HG03442 (cell line): ENCODE data around the gene RPL10.

ENCODE experiments used
- ATAC-seq: cut with Tn5 transposase; IDR thresholded peaks from one replicate; pipeline ENCODE4 v1.9.1; 2021; ENCODE audit warnings: mild to moderate bottlenecking, moderate library complexity; ENCODE audit not compliant: unreplicated experiment

The RPL10 gene

DNA sequence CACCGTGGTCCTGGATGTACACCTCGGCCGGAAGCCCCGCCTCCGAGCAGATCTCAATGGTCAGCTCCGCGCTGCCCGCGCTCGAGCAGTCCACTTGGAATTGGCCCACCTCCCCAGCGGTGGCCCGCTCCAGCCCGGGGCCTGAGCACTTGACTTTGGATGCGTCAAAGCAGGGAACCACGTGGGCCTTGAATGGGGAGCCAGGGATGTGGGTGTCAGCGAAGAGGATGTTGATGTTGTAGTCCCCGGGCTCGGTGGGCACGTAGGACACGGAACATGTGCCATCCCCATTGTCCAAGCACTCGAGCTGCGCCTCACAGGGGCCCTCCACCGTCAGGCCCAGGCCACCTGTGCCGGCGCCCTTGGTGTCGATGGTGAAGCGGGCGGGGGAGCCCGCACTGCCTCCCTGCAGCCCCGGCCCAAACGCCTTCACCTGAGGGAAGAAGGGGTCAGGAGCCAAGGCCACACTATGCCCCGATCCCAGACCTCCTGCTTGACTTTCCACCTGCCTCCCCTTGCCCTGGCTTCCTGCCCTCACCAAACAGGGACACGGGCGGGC, 37.9 kb upstream of the RPL10 start:
- ATAC-seq, result no peak

DNA sequence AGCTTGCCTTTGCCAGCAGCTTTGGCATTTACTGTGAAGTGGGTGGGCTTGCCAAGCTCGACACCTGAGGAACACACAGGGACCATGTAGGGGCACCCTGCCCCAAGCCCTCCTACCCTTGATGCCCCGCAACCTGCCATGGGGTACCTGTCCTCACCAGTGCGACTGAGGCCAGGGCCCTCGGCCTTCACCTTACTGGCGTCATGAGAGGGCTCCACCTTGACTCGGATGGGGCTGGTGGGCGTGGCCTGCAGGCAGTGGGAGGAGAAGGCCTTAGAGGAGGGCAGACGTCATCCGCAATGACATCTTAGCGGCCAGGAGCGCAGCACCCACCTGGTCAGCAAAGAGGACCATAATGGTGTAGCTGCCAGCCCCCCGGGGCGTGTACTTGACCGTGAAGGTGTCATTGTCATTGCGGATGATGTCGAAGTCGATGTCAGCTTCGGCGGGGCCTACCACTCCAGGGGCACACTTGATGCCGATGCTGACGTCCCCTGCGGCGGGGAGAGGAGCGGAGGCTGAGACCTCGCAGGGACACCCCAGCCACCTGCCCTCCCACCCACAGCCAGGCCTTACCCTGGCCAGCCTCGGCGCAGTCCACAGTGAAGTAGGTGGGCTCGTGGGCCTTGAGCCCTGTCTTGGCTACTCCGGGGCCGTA, 36.0 kb upstream of the RPL10 start:
- no peak for ATAC-seq

- no peak for ATAC-seq
Measured at GRCh38 chrX:154363706-154364439, 34.3 kb upstream of the RPL10 start.

DNA sequence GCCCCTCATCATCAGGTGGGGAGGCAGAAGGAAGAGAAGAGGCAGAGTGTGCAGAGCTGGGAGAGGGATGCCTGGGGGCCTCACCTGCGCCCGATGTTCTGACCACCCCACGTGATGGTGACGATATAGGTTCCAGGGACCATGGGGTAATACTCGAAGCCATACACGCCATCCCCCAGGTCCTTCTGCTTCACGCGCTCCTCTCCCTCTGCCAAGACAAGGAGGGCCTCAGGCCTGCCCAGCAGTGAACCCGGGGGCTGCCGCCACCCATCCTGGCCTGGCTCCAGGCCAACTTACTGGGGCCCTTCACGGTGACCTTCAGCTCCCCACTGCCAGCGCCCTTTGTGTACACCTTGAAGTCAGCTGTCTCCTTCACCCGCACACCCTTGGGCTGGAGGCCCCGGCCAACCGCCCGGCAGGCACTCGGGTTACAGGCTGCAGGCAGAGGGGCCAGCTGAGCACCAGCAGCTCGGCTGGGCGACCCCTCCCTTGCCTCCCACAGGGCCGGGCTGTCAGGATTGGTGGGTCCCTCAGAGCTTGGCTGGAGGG, 33.1 kb upstream of the RPL10 start:
- no peak for ATAC-seq

- ATAC-seq, result no peak
Measured at GRCh38 chrX:154365997-154366665, 32.0 kb upstream of the RPL10 start.

DNA sequence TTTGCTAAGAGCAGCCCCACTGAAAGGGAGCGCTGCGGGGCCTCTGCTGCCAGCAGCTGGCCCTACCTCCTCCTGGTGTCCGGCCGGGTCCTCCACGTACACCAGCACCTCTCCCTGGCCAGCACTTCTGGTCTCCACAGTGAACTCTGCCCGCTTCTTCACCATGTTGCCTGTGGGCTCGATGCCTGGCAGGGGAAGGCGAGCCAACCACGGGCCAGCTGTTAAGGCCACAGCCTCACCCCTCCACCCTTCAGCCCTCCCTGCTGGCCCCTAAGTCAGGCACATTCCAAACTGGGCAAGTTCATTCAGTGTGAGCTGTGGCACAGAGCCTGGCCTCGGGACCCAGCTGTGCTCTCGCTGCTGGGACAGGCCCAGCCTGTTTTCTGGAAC, 31.5 kb upstream of the RPL10 start:
- no peak for ATAC-seq

DNA sequence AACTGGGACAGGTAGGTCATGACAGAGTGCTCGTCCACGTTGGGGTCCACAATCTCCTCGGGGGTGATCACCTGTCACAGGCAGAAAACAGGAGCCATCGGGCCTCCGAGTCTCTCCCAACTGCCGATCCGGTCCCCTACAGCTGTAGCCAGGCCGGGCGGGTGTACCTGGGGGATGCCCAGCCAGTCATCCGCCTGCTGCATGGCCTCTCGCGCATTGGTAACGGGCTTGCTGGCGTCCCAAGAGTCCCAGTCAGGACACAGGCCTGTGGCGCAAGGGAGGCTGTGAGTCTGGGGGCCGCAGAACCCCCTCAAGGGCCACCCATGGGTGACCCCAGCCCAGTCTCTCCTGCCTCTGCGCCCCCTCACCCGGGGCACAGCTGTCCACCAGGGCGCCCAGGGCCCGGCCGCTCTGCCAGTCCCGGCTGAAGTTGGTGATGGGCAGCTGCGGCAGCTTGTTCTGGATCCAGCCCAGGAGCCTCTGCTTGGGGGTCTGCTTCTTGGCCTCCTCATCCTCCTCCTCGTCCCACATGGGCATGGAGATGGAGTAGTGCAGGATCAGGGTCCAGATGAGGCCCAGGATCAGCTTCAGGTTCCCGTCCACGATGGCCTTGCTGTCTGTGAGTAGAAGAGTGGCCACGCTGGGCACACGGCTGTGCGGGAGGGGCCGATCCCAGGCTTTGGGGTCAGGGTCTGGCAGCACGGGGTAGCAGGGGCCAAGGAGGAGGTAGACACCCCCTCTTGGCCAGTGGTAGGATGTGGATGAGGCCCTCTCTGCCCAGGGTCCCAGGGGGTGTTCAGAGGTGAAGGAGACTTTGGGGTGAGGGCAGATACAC, 30.5 kb upstream of the RPL10 start:
- ATAC-seq, result no peak

- peak; percentile 33 for ATAC-seq
Measured at GRCh38 chrX:154368630-154369448, 29.3 kb upstream of the RPL10 start.

- ATAC-seq, result no peak
Measured at GRCh38 chrX:154369449-154370299, 28.5 kb upstream of the RPL10 start.

DNA sequence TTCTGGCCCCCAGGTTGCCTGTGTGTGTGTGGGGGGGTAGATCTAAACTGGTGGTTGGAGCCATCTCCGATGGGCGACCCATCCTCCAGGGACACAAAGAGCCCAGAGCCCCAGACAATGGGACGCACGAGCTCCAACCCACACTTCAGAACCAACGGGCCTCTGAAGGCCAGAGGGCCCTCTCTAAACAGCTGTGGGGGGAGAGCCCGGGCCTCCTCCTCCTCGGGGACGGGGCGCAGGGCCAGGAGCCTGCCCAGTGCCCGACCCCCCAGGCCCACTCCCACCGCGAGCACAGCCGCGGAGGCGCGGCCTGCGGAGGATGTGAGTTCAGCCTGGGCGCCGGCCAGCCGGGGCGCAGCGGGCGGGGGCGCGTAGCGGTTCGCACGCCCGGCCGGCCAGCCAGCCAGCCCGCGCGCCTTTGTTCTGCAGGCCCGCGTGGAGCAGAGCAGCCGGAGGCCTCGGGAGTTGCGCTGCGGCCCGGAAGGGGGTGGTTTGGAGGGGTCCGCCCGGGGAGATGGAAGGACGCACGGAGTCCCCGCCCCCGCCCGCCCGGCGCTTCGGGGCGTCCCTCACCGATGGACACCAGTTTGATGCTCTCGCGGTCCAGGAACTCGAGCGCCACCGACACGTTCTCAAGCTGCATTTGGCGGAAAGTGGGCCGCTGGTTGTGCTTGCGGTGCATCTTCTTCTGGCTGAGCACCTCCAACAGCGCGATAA, 27.7 kb upstream of the RPL10 start:
- ATAC-seq, result no peak

DNA sequence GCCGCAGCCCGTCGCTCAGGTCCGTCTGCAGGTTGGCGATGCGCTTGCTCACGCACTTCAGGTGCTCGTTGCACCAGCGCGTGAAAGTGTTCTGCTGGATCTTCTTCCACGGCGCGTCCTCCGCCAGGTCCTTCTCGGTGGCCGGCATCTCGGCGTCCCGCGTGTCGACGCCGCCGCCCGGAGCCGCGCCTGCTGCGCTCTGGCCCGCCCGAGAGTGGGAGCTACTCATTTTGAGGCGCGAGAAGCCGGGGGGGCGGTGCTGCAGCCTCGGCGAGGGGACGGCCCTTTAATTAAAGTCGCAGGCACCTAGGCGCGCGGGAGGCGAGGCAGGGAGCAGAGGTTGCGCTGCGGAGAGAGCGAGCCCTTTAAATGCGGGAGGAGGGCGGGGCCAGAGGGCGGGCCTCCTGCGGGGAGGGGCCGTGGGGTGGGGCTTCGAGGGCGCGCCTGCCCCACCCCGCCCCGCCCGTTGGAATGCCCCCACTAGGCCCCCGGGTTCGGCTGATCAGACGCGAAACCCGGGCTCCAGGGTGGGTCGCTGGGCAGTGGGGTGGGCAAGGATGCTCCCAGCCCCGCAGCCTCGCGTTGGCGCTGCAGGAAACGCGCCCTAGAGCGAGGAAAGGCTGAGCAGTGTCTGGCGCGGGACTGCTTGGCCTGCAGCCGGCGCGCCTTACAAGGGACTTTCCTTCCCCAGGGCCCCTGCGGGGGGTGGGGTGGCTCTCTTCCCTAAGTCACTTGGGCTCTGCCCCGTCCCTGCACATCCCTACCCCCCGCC, 27.0 kb upstream of the RPL10 start:
- ATAC-seq, result peak; percentile 48

- ATAC-seq, result no peak
Measured at GRCh38 chrX:154371789-154372300, 26.3 kb upstream of the RPL10 start.

GRCh38 chrX:154372612-154373022, 25.6 kb upstream of the RPL10 start:
- no peak for ATAC-seq

DNA sequence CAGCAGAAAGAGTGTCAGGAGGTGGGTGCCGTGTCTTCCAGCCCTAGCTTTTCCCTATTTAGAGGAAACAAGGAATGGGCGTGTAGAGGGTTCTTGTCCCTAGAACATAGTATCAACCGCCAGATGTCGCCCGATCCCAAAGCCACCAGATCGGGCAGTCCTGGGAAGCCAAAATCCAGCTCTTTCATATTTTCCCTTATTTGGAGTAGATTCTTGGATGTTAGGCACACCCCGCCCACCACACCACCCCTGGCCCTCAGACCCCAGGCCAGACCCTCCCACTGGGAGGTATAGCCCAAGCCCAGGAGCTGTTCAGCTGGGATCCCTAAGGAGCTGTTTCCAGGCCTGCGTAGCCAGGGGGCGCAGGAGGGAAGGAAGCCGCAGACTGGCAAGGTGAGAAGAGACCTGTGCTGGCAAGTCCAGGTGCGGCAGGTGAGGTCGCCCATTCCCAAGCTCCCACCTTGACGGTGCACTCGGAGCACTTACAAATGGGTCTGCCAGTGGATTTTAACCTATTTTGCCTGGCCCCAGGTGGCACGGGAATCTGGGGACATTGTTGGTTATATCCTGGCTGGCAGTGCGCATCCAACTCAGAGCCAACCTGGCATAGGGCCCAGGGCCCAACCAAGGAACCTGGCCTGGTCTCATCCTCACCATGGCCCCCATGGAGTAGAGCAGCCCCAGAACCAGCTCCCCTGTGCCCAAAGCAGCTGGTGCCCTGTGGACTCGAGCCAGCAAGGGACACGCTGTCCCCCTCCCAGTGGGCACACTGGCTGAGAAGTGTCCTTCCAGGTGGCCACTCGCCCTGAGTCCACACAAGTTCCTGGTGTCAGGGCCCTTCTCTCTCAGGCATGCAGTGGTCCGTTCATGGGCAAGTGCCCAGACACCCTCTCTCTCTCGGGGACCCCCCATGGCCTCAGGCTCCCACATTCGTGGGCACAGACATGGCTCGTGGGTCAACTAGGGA, 24.6 kb upstream of the RPL10 start:
- no peak for ATAC-seq

DNA sequence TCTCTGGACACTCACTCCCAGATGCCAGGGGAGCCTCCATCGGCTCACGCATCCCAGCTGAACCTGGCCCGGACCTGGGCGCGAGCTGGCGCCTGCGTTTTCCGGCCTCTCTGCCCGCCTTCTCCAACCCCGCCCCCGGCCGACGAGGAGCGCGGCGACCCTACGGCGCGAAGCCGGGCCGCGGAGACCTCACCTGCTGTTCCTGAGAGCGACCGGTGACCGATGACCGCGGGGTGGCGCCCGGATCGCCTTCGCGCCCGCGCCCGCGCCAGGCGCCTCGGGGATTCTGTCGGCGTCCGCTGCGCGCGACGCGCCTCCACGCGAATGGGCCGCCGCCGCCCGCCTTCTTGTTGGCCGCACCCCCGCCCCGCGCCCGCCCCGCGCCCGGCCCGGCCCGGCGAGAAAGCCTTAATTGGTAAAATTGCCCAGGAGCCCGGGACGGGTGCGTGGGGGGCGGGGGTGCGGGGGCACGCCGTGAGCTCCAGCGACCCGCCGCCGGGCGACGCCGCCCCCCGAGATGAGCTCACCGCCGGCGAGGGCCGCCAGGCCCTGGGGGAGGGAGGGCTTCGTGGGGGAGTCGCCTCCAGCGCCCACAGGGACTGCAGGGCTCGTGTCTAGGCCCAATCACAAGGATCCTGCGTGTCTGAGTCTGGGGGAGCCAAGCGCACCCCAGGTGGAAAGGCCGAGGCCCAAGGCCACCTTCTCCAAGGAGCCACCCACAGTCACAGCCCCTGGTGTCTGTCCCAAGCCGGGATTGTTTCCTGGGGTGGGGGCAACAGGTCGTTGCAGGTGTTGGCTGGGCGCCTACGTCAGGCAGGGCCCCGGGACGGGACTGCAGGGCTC, 23.6 kb upstream of the RPL10 start, which contains the start of gene FLNA:
Gene FLNA (minus strand): TSS at position 322 of the 843 bp plus-strand sequence. CDS start 3,389 bp downstream, outside the sequence.
- ATAC-seq, result no peak
